GM12878 (cell line): ENCODE measurements around the gene CFI. TPM values are rescaled to one million over a fixed set of nuclear protein-coding genes. Genes with fewer than 3 reads are reported as not detected.

Experiments used
- ATAC-seq: fragments of 200-7000 bp; cut with Tn5 transposase; 3 replicates; pipeline ENCODE4 v1.9.1; 2020; ENCODE audit warnings: mild to moderate bottlenecking, moderate library complexity
- BruUV-seq: library from RNA; stranded (reverse); fragments of 400-500 nt; replicated peaks from 2 replicates; lab custom pipeline; 2021; lab: Mats Ljungman, UMichigan
- CTCF ChIA-PET: fragments of 300-600 bp; sonication (Branson Sonifier 250); formaldehyde crosslinking; extraction: SDS; loops from one replicate; lab custom pipeline; 2021; ENCODE audit warnings: inconsistent platforms; lab: Yijun Ruan, JAX
- POLR2A ChIA-PET: fragments of 350-600 bp; formaldehyde crosslinking; extraction: SDS; loops from one replicate; lab custom pipeline; 2021; ENCODE audit warnings: inconsistent platforms; lab: Charles Lee
- RAD21 ChIA-PET: fragments of 300-600 bp; sonication (Branson Sonifier 250); formaldehyde crosslinking; loops from one replicate; lab custom pipeline; 2023; ENCODE audit warnings: antibody characterized with exemption; ENCODE audit not compliant: unreplicated experiment; lab: Charles Lee
- SMC1A ChIA-PET: fragments of 300-600 bp; sonication (Branson Sonifier 250); formaldehyde crosslinking; loops from one replicate; lab custom pipeline; 2023; ENCODE audit not compliant: unreplicated experiment, uncharacterized antibody; lab: Charles Lee
- DNase-seq: peaks from one replicate; pipeline ENCODE4 v3.0.0-alpha.2; 2011; ENCODE audit warnings: low read depth, low spot score
- FAIRE-seq: peaks from 3 replicates; lab custom pipeline; 2011; peaks lifted over from hg19 to GRCh38; lab: Jason Lieb, UNC
- H2AFZ ChIP-seq: 2 replicates; pipeline ENCODE4 v1.6.0; 2011; ENCODE audit warnings: low read depth, low read length, control low read depth; ENCODE audit not compliant: control insufficient read depth
- H3K27ac ChIP-seq: 2 replicates; pipeline ENCODE4 v1.5.1; 2011; ENCODE audit warnings: control low read depth; ENCODE audit not compliant: control insufficient read depth, insufficient read depth
- H3K27me3 ChIP-seq, 2 experiments: replicated peaks in 1 of 2; 2 replicates each; pipeline versions ENCODE4 v1.6.0 to v1.6.1; 2011; ENCODE audit warnings: low read length in 1 of 2; ENCODE audit not compliant: control insufficient read depth in 2 of 2, insufficient read depth in 2 of 2
- H3K36me3 ChIP-seq, 2 experiments: 2 replicates each; pipeline ENCODE4 v1.5.1; 2011; ENCODE audit warnings: low read length in 1 of 2; ENCODE audit not compliant: control insufficient read depth in 2 of 2, insufficient read depth in 2 of 2
- H3K4me1 ChIP-seq: 2 replicates; pipeline ENCODE4 v1.6.1; 2011; ENCODE audit warnings: mild to moderate bottlenecking, low read length, moderate library complexity, mixed read lengths; ENCODE audit not compliant: control insufficient read depth, insufficient read depth
- H3K4me2 ChIP-seq: 2 replicates; pipeline ENCODE4 v1.6.0; 2011; ENCODE audit warnings: control low read depth; ENCODE audit not compliant: control insufficient read depth, insufficient read depth
- H3K4me3 ChIP-seq: fragments of 200-600 bp; sonication (generic); 2 replicates; pipeline ENCODE4 v1.5.1; 2016
- H3K79me2 ChIP-seq: 2 replicates; pipeline ENCODE4 v1.6.0; 2011; ENCODE audit warnings: low read length; ENCODE audit not compliant: control insufficient read depth, insufficient read depth
- H3K9ac ChIP-seq: 2 replicates; pipeline ENCODE4 v1.8.0; 2011; ENCODE audit warnings: low read length, control low read depth, mixed read lengths; ENCODE audit not compliant: control insufficient read depth, insufficient read depth
- H3K9me3 ChIP-seq: replicated peaks from 3 replicates; pipeline ENCODE4 v1.5.1; 2011; ENCODE audit warnings: mild to moderate bottlenecking, low read length; ENCODE audit not compliant: control insufficient read depth, insufficient read depth
- H4K20me1 ChIP-seq: 2 replicates; pipeline ENCODE4 v1.6.0; 2011; ENCODE audit not compliant: control insufficient read depth, insufficient read depth
- CREB1 ChIP-seq: IDR thresholded peaks from 2 replicates; pipeline ENCODE4 v1.6.1; 2012; ENCODE audit warnings: low read depth, mild to moderate bottlenecking, inconsistent platforms
- NKRF ChIP-seq: fragments of 450-650 bp; conservative IDR thresholded peaks from 2 replicates; pipeline ENCODE4 v1.6.1; 2017; ENCODE audit warnings: mild to moderate bottlenecking, moderate library complexity
- WGBS: methylation state at CpG from one replicate; pipeline ENCODE4 v1.1.6; 2016; ENCODE audit warnings: low lambda C conversion rate; ENCODE audit not compliant: insufficient replicate concordance, insufficient coverage; ENCODE audit errors: missing lambda C conversion rate; 5-methylcytosine and 5-hydroxymethylcytosine counted together
- in situ Hi-C: fragments of 300-500 bp; cut with MboI; formaldehyde crosslinking; loops from 9 replicates; pipeline ENCODE4 v1.14.3; 2018; ENCODE audit warnings: mixed read lengths
- intact Hi-C: fragments of 100-400 bp; cut with micrococcal nuclease; formaldehyde crosslinking; loops from one replicate; pipeline ENCODE4 v1.14.2; 2022; ENCODE audit not compliant: unreplicated experiment
- polyA plus RNA-seq, 11 experiments: library from polyadenylated mRNA; depleted of rRNA in 4 of 11; unstranded in 6 of 11; stranded (reverse) in 5 of 11; fragments of >200 nt; fragmentation: Nextera tagmentation in 4 of 11; fragmentation: Illumina TruSeq in 1 of 11; extraction: Ambion mirVana in 4 of 11; extraction: Trizol in 1 of 11; gene quantifications; 1 replicate in 1 of 11; 2 replicates in 10 of 11; pipeline versions ENCODE4 v1.2.1 to v1.2.3, GENCODE V29; 2011 to 2016; ENCODE audit warnings: inconsistent platforms in 2 of 11, missing spikeins in 2 of 11, low read depth in 1 of 11
- total RNA-seq, 4 experiments: library from RNA; depleted of rRNA in 3 of 4; stranded (reverse); fragments of >200 nt in 3 of 4; fragmentation: Illumina TruSeq in 1 of 4; extraction: Trizol in 1 of 4; gene quantifications; 2 replicates each; pipeline versions ENCODE4 v1.2.1 to v1.2.3, GENCODE V29; 2013 to 2021

CFI gene
- total and polyA plus RNA-seq, 10 of the 15 experiments (the other 5 are each of a cell fraction or from before 2014, with no cell fraction given), result 0.15 to 0.28 TPM; not detected in 8

GRCh38 chr4:109816082-109816442, 14.3 kb upstream of the CFI start:
- CTCF ChIA-PET, result interaction anchor here (0.5 to 2.3 kb wide), 4 partner anchors 11 to 1822 kb away, joined by 3 to 10 read pairs (median 6); partner anchors contain the start of genes RRH and SEC24B
- peak; percentile 35 for ATAC-seq
- TF ChIP-seq NKRF, result 0 out of 2 replicates have a peak, but pooled peaks have one; percentile 14
- TF ChIP-seq CREB1, result no peak
- TF ChIP-seq, all 136 proteins: peak for 1
- Histone ChIP-seq H4K20me1 (no peaks in the 10 kb centered on the region), H3K4me2 (peak overlapping the region; percentile 80), H2AFZ (peak overlapping the region; percentile 97), H3K9me3 (no peaks in the 10 kb centered on the region), H3K36me3 (peaks cover 0 to 2% of the 10 kb centered on the region in 2 experiments; a peak in 3 of 4 replicates), H3K79me2 (peaks cover 27% of the 10 kb centered on the region), H3K27me3 (no peaks in the 10 kb centered on the region), H3K4me1 (no peaks in the 10 kb centered on the region), H3K9ac (peak overlapping the region; percentile 89), H3K27ac (peak overlapping the region; percentile 91), H3K4me3 (peak overlapping the region; percentile 96)
- ChIA-PET POLR2A (no interaction called here), SMC1A (interaction anchor here (1.3 kb wide), 2 partner anchors 10 to 388 kb away, joined by 3 read pairs; no protein-coding TSS in a partner anchor), RAD21 (interaction anchor here (0.6 kb wide), 1 partner anchor 132 kb away, joined by 3 read pairs; no protein-coding TSS in a partner anchor)
- WGBS, result 0% methylated on average over 19 of the region's 19 CpGs
- FAIRE-seq (no peak), DNase-seq (no peak)
- BruUV-seq, result no TSS peak
- in situ Hi-C loops (no loop called here), intact Hi-C loops (loop anchor here (5.0 to 10.0 kb wide), 3 partner anchors 176 to 379 kb away; partner anchors contain the start of genes ELOVL6 and MCUB)
